ENCODE measurements around the gene ACADSB.

The ACADSB gene

DNA sequence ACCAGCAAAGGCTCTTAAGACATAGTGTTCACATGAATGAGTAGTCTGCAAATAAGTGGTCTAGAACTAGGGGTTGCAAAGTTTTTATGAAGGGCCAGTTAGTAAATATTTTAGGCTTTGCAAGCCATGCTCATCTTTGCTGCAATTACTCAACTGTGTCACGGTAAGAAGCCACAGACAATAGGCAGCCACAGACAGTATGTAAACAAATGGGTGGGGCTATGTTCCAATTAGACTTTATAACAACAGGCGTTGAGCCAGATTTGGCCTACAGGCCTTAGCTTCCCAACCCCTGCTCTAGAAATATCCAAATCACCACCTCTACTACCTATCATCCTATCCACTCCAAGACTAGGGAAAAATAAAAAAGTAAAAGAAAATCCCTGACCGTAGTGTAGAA, 9.5 kb upstream of the ACADSB start:
- Histone ChIP-seq H3K9ac (ENCODE audit: low read depth in 1 of 2, low read length in 2 of 2) (no peak overlapping the region), H3K4me1 (ENCODE audit: control insufficient read depth in 2 of 2, insufficient read depth in 2 of 2, low read length in 2 of 2) (peaks cover 0 to 5% of the 10 kb centered on the region in 2 donors), H3K27ac (ENCODE audit: low read depth in 2 of 2, low read length in 2 of 2) (no peak overlapping the region), H3K36me3 (ENCODE audit: control insufficient read depth in 2 of 2, insufficient read depth in 2 of 2, low read length in 2 of 2) (peaks cover 23 to 25% of the 10 kb centered on the region in 2 donors), H3K4me3 (ENCODE audit: low read length in 2 of 2) (no peak overlapping the region), H3K27me3 (ENCODE audit: control insufficient read depth in 2 of 2, insufficient read depth in 2 of 2, low read length in 2 of 2) (no peaks in the 10 kb centered on the region), H3K9me3 (ENCODE audit: control insufficient read depth in 2 of 2, low read length in 2 of 2) (no peaks in the 10 kb centered on the region)

DNA sequence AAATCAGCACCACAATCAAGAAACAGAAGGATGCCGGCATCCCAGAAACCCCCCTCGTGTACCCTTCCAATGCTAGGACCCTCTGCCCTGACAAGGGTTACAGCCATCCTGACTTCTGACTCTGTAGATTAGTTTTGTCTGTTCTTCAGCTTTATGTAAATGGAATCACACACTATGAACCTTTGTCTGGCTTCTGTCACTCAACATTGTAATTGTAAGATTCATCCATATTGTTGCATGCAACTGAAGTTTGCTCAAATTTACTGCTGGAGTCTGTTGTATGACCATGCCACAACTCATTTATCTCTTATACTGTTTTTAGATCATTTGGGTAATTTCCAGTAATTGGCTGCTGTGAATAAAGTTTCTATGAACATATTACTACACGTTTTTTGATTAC, 8.7 kb upstream of the ACADSB start:
- Histone ChIP-seq H3K36me3 (ENCODE audit: control insufficient read depth in 2 of 2, insufficient read depth in 2 of 2, low read length in 2 of 2) (peaks cover 17 to 22% of the 10 kb centered on the region in 2 donors), H3K9me3 (ENCODE audit: control insufficient read depth in 2 of 2, low read length in 2 of 2) (no peaks in the 10 kb centered on the region), H3K9ac (ENCODE audit: low read depth in 1 of 2, low read length in 2 of 2) (no peak overlapping the region), H3K27ac (ENCODE audit: low read depth in 2 of 2, low read length in 2 of 2) (no peak overlapping the region), H3K4me3 (ENCODE audit: low read length in 2 of 2) (no peak overlapping the region), H3K4me1 (ENCODE audit: control insufficient read depth in 2 of 2, insufficient read depth in 2 of 2, low read length in 2 of 2) (peaks cover 0 to 5% of the 10 kb centered on the region in 2 donors), H3K27me3 (ENCODE audit: control insufficient read depth in 2 of 2, insufficient read depth in 2 of 2, low read length in 2 of 2) (no peaks in the 10 kb centered on the region)

DNA sequence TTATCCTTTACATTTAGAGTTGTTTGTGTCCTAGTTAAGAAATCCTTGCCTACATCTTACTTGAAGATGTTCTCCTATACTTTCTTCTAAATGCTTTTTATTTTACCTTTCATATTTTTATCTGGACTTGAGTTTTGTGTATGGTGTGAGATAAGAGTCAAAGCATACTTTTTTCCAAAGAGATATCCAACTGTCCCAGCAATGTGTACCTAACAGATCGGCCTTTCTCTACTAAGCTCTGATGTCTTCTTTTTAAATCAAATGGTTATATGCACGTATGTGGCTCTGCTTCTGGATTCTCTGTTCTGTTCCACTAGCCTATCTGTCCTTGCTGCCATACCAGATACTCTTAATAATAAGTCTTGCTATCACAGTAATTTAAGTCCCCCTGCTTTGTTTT, 7.4 kb upstream of the ACADSB start:
- H3K36me3 ChIP-seq (ENCODE audit: control insufficient read depth in 2 of 2, insufficient read depth in 2 of 2, low read length in 2 of 2): peaks cover 9 to 13% of the 10 kb centered on the region in 2 donors
- H3K9ac ChIP-seq (ENCODE audit: low read depth in 1 of 2, low read length in 2 of 2): no peak overlapping the region
- no peak overlapping the region for H3K27ac ChIP-seq (ENCODE audit: low read depth in 2 of 2, low read length in 2 of 2)
- H3K4me3 ChIP-seq (ENCODE audit: low read length in 2 of 2): no peak overlapping the region
- no peaks in the 10 kb centered on the region for H3K27me3 ChIP-seq (ENCODE audit: control insufficient read depth in 2 of 2, insufficient read depth in 2 of 2, low read length in 2 of 2)
- no peaks in the 10 kb centered on the region for H3K9me3 ChIP-seq (ENCODE audit: control insufficient read depth in 2 of 2, low read length in 2 of 2)
- peaks cover 0 to 5% of the 10 kb centered on the region in 2 donors for H3K4me1 ChIP-seq (ENCODE audit: control insufficient read depth in 2 of 2, insufficient read depth in 2 of 2, low read length in 2 of 2)

DNA sequence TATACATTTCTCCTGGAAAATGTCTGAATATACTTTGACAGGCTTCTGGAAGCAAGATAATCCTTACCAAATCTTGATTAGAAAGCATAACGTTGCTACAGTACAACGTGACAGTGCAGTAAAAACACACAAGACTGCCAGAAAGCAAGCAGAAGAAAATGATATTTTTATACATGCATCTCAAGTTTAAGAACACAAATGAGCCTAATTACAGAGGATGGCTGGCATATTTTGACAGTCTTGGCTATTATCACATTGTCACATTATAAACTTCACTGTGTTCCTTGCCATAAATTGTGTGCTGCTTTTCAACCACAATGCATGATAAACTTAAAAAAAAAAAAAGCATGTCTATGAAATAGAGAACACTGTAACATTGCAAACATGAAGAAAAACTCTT, 4.5 kb upstream of the ACADSB start:
- H3K27ac ChIP-seq (ENCODE audit: low read depth in 2 of 2, low read length in 2 of 2): no peak overlapping the region
- H3K27me3 ChIP-seq (ENCODE audit: control insufficient read depth in 2 of 2, insufficient read depth in 2 of 2, low read length in 2 of 2): no peaks in the 10 kb centered on the region
- H3K36me3 ChIP-seq (ENCODE audit: control insufficient read depth in 2 of 2, insufficient read depth in 2 of 2, low read length in 2 of 2): no peaks in the 10 kb centered on the region
- H3K4me1 ChIP-seq (ENCODE audit: control insufficient read depth in 2 of 2, insufficient read depth in 2 of 2, low read length in 2 of 2): peaks cover 7 to 13% of the 10 kb centered on the region in 2 donors
- no peak overlapping the region for H3K9ac ChIP-seq (ENCODE audit: low read depth in 1 of 2, low read length in 2 of 2)
- H3K9me3 ChIP-seq (ENCODE audit: control insufficient read depth in 2 of 2, low read length in 2 of 2): no peaks in the 10 kb centered on the region
- no peak overlapping the region for H3K4me3 ChIP-seq (ENCODE audit: low read length in 2 of 2)

- Histone ChIP-seq H3K27ac (ENCODE audit: low read depth in 2 of 2, low read length in 2 of 2) (peak overlapping the region; percentile 90 to 93), H3K36me3 (ENCODE audit: control insufficient read depth in 2 of 2, insufficient read depth in 2 of 2, low read length in 2 of 2) (no peaks in the 10 kb centered on the region), H3K27me3 (ENCODE audit: control insufficient read depth in 2 of 2, insufficient read depth in 2 of 2, low read length in 2 of 2) (no peaks in the 10 kb centered on the region), H3K4me3 (ENCODE audit: low read length in 2 of 2) (peak overlapping the region; percentile 87 to 96), H3K9me3 (ENCODE audit: control insufficient read depth in 2 of 2, low read length in 2 of 2) (no peaks in the 10 kb centered on the region), H3K9ac (ENCODE audit: low read depth in 1 of 2, low read length in 2 of 2) (peak overlapping the region; percentile 92), H3K4me1 (ENCODE audit: control insufficient read depth in 2 of 2, insufficient read depth in 2 of 2, low read length in 2 of 2) (peaks cover 12 to 18% of the 10 kb centered on the region in 2 donors)
Observed at GRCh38 chr10:123007558-123008354, 1.1 kb upstream of the ACADSB start.

- H3K4me3 ChIP-seq (ENCODE audit: low read length in 2 of 2): peak overlapping the region; percentile 88 to 90
- H3K4me1 ChIP-seq (ENCODE audit: control insufficient read depth in 2 of 2, insufficient read depth in 2 of 2, low read length in 2 of 2): peaks cover 12 to 18% of the 10 kb centered on the region in 2 donors
Observed at GRCh38 chr10:123009105-123009820, 457 bp downstream of the ACADSB start.

DNA sequence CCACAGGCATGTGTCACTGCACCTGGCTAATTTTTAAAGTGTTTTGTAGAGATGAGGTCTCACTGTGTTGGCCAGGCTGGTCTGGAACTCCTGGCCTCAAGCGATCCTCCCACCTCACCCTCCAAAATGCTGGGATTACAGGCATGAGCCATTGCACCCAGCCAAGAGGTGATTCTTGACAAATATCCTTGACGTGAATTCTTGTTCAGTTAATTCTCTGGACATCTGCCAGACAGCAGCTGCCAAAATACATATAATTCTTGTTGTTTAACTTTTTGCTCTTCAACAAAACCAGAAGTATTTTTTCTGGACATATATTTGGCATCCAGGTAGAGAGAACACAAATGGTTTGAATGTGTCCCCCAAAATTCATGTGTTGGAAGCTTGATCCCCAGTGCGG, 3.2 kb downstream of the ACADSB start:
- peaks cover 12 to 15% of the 10 kb centered on the region in 2 donors for H3K4me1 ChIP-seq (ENCODE audit: control insufficient read depth in 2 of 2, insufficient read depth in 2 of 2, low read length in 2 of 2)
- no peaks in the 10 kb centered on the region for H3K36me3 ChIP-seq (ENCODE audit: control insufficient read depth in 2 of 2, insufficient read depth in 2 of 2, low read length in 2 of 2)
- H3K27me3 ChIP-seq (ENCODE audit: control insufficient read depth in 2 of 2, insufficient read depth in 2 of 2, low read length in 2 of 2): no peaks in the 10 kb centered on the region
- no peaks in the 10 kb centered on the region for H3K9me3 ChIP-seq (ENCODE audit: control insufficient read depth in 2 of 2, low read length in 2 of 2)
- H3K27ac ChIP-seq (ENCODE audit: low read depth in 2 of 2, low read length in 2 of 2): no peak overlapping the region
- no peak overlapping the region for H3K9ac ChIP-seq (ENCODE audit: low read depth in 1 of 2, low read length in 2 of 2)
- H3K4me3 ChIP-seq (ENCODE audit: low read length in 2 of 2): no peak overlapping the region

More at GRCh38 chr10:123009105-123009820, 457 bp downstream of the ACADSB start:
- H3K9ac ChIP-seq (ENCODE audit: low read depth in 1 of 2, low read length in 2 of 2): peak overlapping the region; percentile 83 to 92
- peak overlapping the region; percentile 57 to 60 for H3K27ac ChIP-seq (ENCODE audit: low read depth in 2 of 2, low read length in 2 of 2)
- H3K27me3 ChIP-seq (ENCODE audit: control insufficient read depth in 2 of 2, insufficient read depth in 2 of 2, low read length in 2 of 2): no peaks in the 10 kb centered on the region
- H3K36me3 ChIP-seq (ENCODE audit: control insufficient read depth in 2 of 2, insufficient read depth in 2 of 2, low read length in 2 of 2): no peaks in the 10 kb centered on the region
- H3K9me3 ChIP-seq (ENCODE audit: control insufficient read depth in 2 of 2, low read length in 2 of 2): no peaks in the 10 kb centered on the region

DNA sequence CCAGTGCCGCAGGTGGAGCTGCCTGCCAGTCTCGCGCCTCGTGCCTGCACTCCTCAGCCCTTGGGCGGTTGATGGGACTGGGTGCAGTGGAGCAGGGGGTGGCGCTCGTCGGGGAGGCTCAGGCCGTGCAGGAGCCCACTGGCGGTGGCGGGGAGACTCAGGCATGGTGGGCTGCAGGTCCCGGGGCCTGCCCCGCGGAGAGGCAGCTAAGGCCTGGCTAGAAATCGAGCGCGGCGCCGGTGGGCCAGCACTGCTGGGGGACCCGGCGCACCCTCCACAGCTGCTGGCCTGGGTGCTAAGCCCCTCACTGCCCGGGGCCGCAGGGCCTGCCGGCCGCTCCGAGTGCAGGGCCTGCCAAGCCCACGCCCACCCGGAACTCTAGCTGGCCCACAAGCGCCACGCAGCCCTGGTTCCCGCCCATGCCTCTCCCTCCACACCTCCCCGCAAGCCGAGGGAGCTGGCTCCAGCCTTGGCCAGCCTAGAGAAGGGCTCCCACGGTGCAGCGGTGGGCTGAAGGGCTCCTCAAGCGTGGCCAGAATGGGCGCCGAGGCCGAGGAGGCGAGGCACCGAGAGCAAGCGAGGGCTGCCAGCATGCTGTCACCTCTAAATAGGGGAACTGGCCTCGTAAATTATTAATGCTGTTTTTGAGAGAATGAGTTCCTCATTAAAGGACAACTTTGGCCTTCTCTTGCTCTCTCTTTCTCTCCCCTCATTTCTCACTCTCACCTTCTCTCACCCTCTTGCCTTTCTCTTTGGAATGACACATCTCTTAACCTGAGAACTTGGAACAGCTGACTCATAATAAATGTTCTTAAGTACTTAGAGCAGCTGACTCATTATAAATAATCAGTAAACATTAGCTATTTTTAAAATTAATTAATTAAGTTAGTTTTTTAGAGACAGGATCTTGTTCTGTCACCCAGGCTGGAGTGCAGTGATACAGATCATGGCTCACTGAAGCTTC, 4.9 kb downstream of the ACADSB start:
- Histone ChIP-seq H3K36me3 (ENCODE audit: control insufficient read depth in 2 of 2, insufficient read depth in 2 of 2, low read length in 2 of 2) (no peaks in the 10 kb centered on the region), H3K27ac (ENCODE audit: low read depth in 2 of 2, low read length in 2 of 2) (no peak overlapping the region), H3K9ac (ENCODE audit: low read depth in 1 of 2, low read length in 2 of 2) (no peak overlapping the region), H3K4me3 (ENCODE audit: low read length in 2 of 2) (no peak overlapping the region), H3K9me3 (ENCODE audit: control insufficient read depth in 2 of 2, low read length in 2 of 2) (no peaks in the 10 kb centered on the region), H3K4me1 (ENCODE audit: control insufficient read depth in 2 of 2, insufficient read depth in 2 of 2, low read length in 2 of 2) (peaks cover 4 to 8% of the 10 kb centered on the region in 2 donors), H3K27me3 (ENCODE audit: control insufficient read depth in 2 of 2, insufficient read depth in 2 of 2, low read length in 2 of 2) (no peaks in the 10 kb centered on the region)

GRCh38 chr10:123014772-123015171, 6.0 kb downstream of the ACADSB start:
- H3K36me3 ChIP-seq (ENCODE audit: control insufficient read depth in 2 of 2, insufficient read depth in 2 of 2, low read length in 2 of 2): no peaks in the 10 kb centered on the region
- H3K27ac ChIP-seq (ENCODE audit: low read depth in 2 of 2, low read length in 2 of 2): no peak overlapping the region
- H3K4me1 ChIP-seq (ENCODE audit: control insufficient read depth in 2 of 2, insufficient read depth in 2 of 2, low read length in 2 of 2): peaks cover under 1 to 4% of the 10 kb centered on the region in 2 donors
- no peak overlapping the region for H3K9ac ChIP-seq (ENCODE audit: low read depth in 1 of 2, low read length in 2 of 2)
- H3K9me3 ChIP-seq (ENCODE audit: control insufficient read depth in 2 of 2, low read length in 2 of 2): no peaks in the 10 kb centered on the region
- H3K27me3 ChIP-seq (ENCODE audit: control insufficient read depth in 2 of 2, insufficient read depth in 2 of 2, low read length in 2 of 2): no peaks in the 10 kb centered on the region
- H3K4me3 ChIP-seq (ENCODE audit: low read length in 2 of 2): no peak overlapping the region
